Osteoblast (primary cell): Measurements from ENCODE around the gene MAP3K10. TPM values are rescaled to one million over a fixed set of nuclear protein-coding genes. Genes with fewer than 3 reads are reported as not detected.

Experiments
- DNase-seq: peaks from one replicate; pipeline ENCODE4 v3.0.0; 2011; ENCODE audit warnings: low spot score, mixed read lengths; ENCODE audit not compliant: insufficient read length; ENCODE audit errors: missing footprints
- H2AFZ ChIP-seq: 2 replicates; pipeline ENCODE4 v1.6.0; 2011; ENCODE audit warnings: mild to moderate bottlenecking, low read length
- H3K27ac ChIP-seq: 2 replicates; pipeline ENCODE4 v1.5.1; 2011; ENCODE audit warnings: mild to moderate bottlenecking, low read depth, low read length, moderate library complexity
- H3K27me3 ChIP-seq: 2 replicates; pipeline ENCODE4 v1.6.0; 2012; ENCODE audit warnings: mild to moderate bottlenecking, control low read depth, inconsistent platforms, low read length, moderate library complexity; ENCODE audit not compliant: insufficient read depth
- H3K36me3 ChIP-seq: 2 replicates; pipeline ENCODE4 v1.5.1; 2011; ENCODE audit warnings: mild to moderate bottlenecking, low read length, control low read depth, moderate library complexity; ENCODE audit not compliant: insufficient read depth
- H3K4me1 ChIP-seq: 2 replicates; pipeline ENCODE4 v1.5.1; 2011; ENCODE audit warnings: mild to moderate bottlenecking, low read length, control low read depth, moderate library complexity; ENCODE audit not compliant: insufficient read depth
- H3K4me2 ChIP-seq: 2 replicates; pipeline ENCODE4 v1.6.0; 2011; ENCODE audit warnings: mild to moderate bottlenecking, low read length; ENCODE audit not compliant: insufficient read depth
- H3K4me3 ChIP-seq: fragments of 200-600 bp; sonication (generic); 3 replicates; pipeline ENCODE4 v1.5.1; 2012; ENCODE audit warnings: mild to moderate bottlenecking, low read length, inconsistent platforms; ENCODE audit not compliant: insufficient read depth
- H3K79me2 ChIP-seq: 2 replicates; pipeline ENCODE4 v1.6.0; 2012; ENCODE audit warnings: mild to moderate bottlenecking, low read length, control low read depth, inconsistent platforms; ENCODE audit not compliant: insufficient read depth
- H3K9me3 ChIP-seq: 2 replicates; pipeline ENCODE4 v1.5.1; 2011; ENCODE audit warnings: low read depth, low read length, control low read depth
- H4K20me1 ChIP-seq: 2 replicates; pipeline ENCODE4 v1.6.0; 2012; ENCODE audit warnings: mild to moderate bottlenecking, low read length, control low read depth; ENCODE audit not compliant: insufficient read depth
- CTCF ChIP-seq: IDR thresholded peaks from 2 replicates; pipeline ENCODE4 v1.5.1; 2011; ENCODE audit warnings: mild to moderate bottlenecking, low read depth, low read length, moderate library complexity; ENCODE audit errors: extremely low read depth
- total RNA-seq: library from RNA; depleted of rRNA; stranded (reverse); fragments of >200 nt; gene quantifications from 2 replicates; pipeline ENCODE4 v1.2.3, GENCODE V29; 2012

Gene MAP3K10
- total RNA-seq, 1 donor, result 9.8 TPM

- no peak for TF ChIP-seq CTCF
- Histone ChIP-seq H3K4me1 (no peaks in the 10 kb centered on the region), H3K9me3 (no peaks in the 10 kb centered on the region), H2AFZ (no peak overlapping the region), H3K4me2 (no peak overlapping the region), H3K27ac (no peak overlapping the region), H4K20me1 (peaks cover 61% of the 10 kb centered on the region), H3K4me3 (no peak overlapping the region), H3K36me3 (peaks cover 23% of the 10 kb centered on the region), H3K27me3 (no peaks in the 10 kb centered on the region), H3K79me2 (peaks cover 91% of the 10 kb centered on the region)
- no peak for DNase-seq
Measured at GRCh38 chr19:40263440-40264313, 72.5 kb downstream of the MAP3K10 start.

- Histone ChIP-seq H3K4me2 (no peak overlapping the region), H3K9me3 (no peaks in the 10 kb centered on the region), H3K4me1 (no peaks in the 10 kb centered on the region), H3K4me3 (no peak overlapping the region), H3K27me3 (no peaks in the 10 kb centered on the region), H3K27ac (no peak overlapping the region), H2AFZ (no peak overlapping the region), H3K79me2 (peaks cover 91% of the 10 kb centered on the region), H4K20me1 (peaks cover 54% of the 10 kb centered on the region), H3K36me3 (peaks cover 23% of the 10 kb centered on the region)
- DNase-seq, result no peak
- TF ChIP-seq CTCF, result no peak
Measured at GRCh38 chr19:40264314-40265054, 73.3 kb downstream of the MAP3K10 start.

Other genes starting within 250 kb of the MAP3K10 start
- 89.9 and 99.5 TPM in 2 replicates for gene PSMC4, start 220.3 kb upstream of the MAP3K10 start, total RNA-seq
- 8.7 and 8.8 TPM in 2 replicates for gene ZNF546, start 194.4 kb upstream of the MAP3K10 start, total RNA-seq
- gene ZNF780B, start 135.2 kb upstream of the MAP3K10 start, total RNA-seq, result 14.5 and 17.1 TPM in 2 replicates
- 15.9 and 17.7 TPM in 2 replicates for gene ZNF780A, start 100.5 kb upstream of the MAP3K10 start, total RNA-seq
- gene TTC9B, start 27.0 kb downstream of the MAP3K10 start, total RNA-seq, result not detected in 2 replicates
- gene CCNP, start 35.3 kb downstream of the MAP3K10 start, total RNA-seq, result 0.29 TPM in 1 of 2 replicates, not detected in the other
- 115 and 118 TPM in 2 replicates for gene AKT2, start 93.9 kb downstream of the MAP3K10 start, total RNA-seq
- 3.6 and 7.7 TPM in 2 replicates for gene C19orf47, start 157.0 kb downstream of the MAP3K10 start, total RNA-seq
- gene PLD3, start 157.3 kb downstream of the MAP3K10 start, total RNA-seq, result 136 and 239 TPM in 2 replicates
- 0.29 and 0.36 TPM in 2 replicates for gene HIPK4, start 198.8 kb downstream of the MAP3K10 start, total RNA-seq
- 2.7 and 3.3 TPM in 2 replicates for gene PRX, start 222.0 kb downstream of the MAP3K10 start, total RNA-seq
- 15.2 and 15.3 TPM in 2 replicates for gene SERTAD1, start 234.6 kb downstream of the MAP3K10 start, total RNA-seq